Activated CD4-positive, alpha-beta T cell treated with anti-CD3 and anti-CD28 coated beads for 4 hours (primary cell): ENCODE measurements around the gene RAB41.
"Not testable (repeated sequence)": the region's sequence is repeated elsewhere in the genome, so short reads cannot be mapped to it uniquely, and the experiment has no call there.

Experiments
- DNase-seq, 2 donors: peaks; one replicate each; pipeline ENCODE4 v3.0.0-alpha.2; 2020

The RAB41 gene

DNA sequence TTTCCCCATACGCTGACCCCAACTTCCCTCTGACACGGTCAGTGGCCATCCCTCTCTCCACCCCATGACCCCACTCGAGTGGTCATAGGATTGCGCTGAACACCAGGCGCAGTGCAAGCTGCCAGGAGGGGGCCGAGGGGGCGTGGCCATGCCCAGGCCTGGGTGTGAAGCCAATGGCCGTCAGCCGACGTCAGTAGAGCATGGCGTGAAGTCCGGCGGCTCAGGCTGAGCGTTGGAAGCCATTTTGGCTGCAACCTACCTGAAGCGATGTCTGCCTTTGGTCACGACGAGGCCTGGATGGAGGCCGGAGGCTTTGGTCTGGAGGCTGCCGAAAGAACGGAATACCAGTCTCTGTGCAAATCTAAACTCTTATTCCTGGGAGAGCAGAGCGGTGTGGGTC, at the start of gene RAB41:
Gene RAB41, plus strand, starts transcription at position 222 of the 400 bp plus-strand sequence. Its CDS starts 46 bp downstream, at position 268.
- DNase-seq, result no peak

- no peak for DNase-seq
Measured at GRCh38 chrX:70234355-70234754, 47.6 kb upstream of the RAB41 start, which contains the start of gene AWAT1. Gene AWAT1 (plus strand): TSS chrX:70234655. CDS start chrX:70234696, 41 bp downstream.

DNA sequence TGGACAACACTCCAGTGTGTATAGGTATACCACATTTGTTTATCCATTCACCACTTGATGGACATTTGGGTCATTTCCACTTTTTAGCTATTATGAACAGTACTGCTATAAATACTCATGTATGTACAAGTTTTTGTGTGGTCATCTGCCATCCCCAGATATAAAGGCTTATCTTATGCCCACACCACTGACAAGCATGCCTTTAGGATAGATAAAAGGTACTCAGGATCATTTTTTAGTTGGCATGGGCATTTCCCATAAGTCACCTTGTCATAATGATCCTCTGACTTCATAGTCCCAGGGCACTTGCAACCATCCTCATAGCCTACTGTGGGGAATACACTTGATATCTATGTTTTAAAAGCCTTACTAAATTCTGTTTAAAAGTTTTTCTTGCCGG, 41.2 kb upstream of the RAB41 start:
- no peak for DNase-seq

GRCh38 chrX:70241501-70241900, 40.5 kb upstream of the RAB41 start:
- no peak for DNase-seq

DNA sequence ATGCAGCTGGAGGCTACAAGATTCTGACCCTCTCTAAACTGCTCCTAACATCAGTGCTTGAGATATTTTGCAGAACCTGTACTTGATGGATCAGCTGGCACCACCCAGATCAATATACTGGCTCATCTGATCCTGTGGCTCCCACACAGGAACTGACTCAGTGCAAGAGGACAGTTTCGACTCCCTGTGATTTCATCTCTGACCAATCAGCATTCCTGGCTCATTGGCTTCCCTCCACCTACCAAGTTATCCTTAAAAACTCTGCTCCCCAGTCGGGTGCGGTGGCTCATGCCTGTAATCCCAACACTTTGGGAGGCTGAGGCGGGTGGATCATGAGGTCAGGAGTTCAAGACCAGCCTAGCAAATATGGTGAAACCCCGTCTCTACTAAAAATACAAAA, 38.4 kb upstream of the RAB41 start:
- not testable (repeated sequence) for DNase-seq

- no peak for DNase-seq
Measured at GRCh38 chrX:70244881-70245280, 37.1 kb upstream of the RAB41 start.

DNA sequence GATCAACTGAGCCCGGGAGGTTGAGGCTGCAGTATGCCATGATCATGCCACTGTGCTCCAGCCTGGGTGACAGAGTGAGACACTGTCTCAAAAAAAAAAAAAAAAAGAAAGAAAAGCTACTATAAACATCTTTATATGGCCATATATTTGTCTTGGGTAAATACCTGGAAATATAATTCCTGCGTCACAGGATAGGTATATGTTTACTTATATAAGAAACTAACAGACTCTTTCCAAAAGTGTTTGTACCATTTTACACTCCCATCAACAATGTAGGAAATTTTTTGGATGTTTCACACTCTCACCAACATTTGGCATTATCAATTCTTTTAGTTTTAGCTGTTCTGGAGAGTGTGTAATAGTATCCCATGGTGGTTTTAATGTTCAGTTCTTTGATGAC, 34.7 kb upstream of the RAB41 start:
- DNase-seq, result no peak

DNA sequence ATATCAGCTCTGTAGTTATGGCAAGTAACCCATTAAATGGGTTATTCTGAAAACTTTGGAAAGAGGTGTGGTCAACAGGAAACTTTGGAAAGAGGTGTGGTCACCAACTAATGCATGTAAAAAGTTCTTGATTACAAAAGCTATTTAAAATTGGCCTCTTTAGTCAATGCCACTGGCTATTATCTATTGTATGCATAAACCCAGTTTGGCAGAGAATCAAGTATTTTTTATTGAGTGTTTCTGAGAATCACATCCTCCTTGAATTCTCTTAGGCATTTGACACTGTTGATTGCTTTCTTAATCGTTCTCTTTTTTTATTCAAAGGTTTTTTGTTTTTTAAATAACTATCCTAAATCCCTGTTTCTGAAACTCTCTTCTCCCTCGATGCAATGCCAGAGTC, 29.5 kb upstream of the RAB41 start:
- DNase-seq, result no peak

DNA sequence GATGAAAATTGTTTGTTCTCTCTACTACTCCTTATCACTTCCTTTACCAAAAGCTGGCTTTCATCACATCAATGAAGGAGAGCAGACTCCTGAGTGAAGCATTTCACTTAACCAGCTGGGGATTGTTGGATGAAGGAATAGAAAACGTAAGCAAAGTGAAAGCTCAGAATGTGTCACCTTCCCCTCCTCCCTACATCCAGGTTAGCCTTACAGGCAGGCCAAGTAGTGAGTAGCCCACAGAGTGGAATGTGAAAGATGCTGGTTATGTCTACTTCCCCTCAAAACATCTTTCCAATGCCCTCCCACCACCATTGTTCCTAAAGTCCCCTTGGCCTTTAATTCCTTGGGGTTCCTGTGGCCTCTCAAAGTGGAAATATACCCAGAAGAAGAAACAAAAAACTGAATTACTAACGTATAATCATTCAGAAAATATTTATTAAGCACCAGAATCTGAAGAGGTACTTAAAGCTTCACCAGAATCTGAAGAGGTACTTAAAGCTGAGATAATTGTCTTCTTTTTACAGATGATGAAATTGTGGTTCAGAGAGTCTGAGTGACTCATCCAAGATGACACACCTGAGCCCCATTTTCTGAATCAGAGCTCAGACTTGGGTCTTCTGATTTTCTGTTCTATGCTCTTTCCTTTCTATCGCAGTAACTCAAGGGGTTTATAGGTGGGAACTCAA, 28.5 kb upstream of the RAB41 start:
- DNase-seq, result no peak

GRCh38 chrX:70254063-70254400, 27.9 kb upstream of the RAB41 start:
- no peak for DNase-seq

- no peak for DNase-seq
Measured at GRCh38 chrX:70254909-70255308, 27.1 kb upstream of the RAB41 start.

- no peak for DNase-seq
Measured at GRCh38 chrX:70255452-70255851, 26.5 kb upstream of the RAB41 start.

DNA sequence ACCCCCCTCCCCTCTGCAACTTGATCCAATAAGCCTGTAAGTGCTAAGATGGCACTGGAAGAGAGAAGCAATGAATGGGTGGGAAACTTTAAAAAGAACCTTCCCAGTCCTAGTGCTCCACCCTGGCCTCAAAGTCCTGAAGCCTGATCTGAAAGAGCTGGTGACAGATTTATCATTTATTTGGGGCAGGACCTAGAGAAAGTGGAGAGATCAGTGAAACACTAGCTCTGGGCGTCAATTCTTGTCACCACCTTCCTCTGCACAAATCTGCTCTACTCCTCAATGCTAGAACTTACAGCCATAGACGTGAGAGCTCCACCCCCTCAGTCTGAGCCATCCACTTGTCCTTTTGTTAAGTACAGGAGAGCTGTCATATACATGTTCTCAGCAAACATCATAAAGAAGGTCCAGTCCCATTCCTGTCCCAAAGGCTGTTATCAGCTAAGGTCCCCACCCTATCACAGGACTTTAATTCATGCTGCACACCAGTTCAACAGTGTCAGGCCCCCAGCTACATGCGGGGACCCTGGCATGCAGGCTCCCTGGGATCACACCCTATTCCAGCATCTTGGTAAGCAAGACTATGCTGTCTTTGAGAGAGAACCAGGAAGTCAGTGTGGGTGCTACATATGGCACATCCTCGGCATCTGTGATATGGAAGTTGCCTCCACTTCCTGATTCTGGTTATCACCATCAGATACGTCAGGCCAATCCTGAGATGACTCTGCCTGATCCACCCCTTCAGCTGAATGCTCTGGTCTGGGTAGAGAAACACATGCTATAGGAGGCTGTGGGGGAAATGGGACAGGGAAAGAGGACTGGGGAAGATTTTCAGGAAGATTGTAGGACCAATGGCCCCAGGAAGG, 24.3 kb upstream of the RAB41 start:
- DNase-seq, result no peak

DNA sequence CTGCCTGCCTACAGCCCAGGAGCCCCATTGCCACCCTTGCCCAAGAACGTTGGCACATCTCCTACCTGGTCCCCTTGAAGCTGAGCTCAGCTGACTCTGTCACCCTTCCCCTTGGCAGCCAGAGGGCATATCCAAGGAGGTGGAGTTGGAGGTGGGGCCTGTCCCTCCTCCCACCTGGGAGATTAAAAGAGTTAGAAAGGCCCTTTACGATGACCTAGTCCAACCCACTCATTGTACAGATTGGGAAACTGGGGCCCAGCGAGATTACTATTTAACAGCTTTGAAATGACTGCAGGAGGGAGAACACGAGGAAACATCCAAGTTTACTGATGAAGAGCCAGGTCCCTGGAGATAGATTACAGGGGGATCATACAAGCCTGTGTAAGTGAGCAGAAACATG, 21.9 kb upstream of the RAB41 start, which contains the start of gene P2RY4:
Gene P2RY4, minus strand, starts transcription at position 101 of the 400 bp plus-strand sequence. CDS start 580 bp downstream, outside the sequence.
- no peak for DNase-seq

DNA sequence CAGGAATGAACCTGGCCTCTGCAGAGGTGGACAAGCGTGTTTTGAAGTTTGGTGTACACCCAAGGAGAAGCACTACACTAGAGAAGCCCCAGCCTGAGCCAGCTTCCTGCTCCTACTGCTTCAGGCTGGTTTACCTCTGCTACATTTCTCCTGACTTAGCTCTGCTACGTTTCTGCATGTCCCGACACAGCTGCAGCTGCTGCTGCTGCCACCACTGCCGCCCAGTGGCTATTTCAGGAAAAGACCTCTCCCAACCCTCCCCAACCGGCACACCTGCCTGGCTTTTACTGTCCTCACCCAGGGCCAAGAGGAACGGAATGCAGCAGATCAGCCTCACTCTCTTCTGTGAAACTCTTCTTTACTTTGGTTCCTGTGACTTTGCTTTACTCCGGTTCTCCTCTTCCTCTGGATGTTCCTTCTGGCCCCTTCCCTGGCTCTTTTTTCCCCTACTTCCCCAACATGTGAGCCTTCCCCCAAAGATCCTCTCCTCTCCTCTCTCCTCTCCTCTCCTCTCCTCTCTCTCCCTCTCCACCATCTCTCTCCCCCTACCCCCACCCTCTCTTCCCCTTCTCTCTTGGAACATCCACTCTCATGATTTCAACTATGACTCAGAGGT, 18.9 kb upstream of the RAB41 start:
- DNase-seq, result no peak

- DNase-seq, result no peak
Measured at GRCh38 chrX:70264784-70265183, 17.2 kb upstream of the RAB41 start.

DNA sequence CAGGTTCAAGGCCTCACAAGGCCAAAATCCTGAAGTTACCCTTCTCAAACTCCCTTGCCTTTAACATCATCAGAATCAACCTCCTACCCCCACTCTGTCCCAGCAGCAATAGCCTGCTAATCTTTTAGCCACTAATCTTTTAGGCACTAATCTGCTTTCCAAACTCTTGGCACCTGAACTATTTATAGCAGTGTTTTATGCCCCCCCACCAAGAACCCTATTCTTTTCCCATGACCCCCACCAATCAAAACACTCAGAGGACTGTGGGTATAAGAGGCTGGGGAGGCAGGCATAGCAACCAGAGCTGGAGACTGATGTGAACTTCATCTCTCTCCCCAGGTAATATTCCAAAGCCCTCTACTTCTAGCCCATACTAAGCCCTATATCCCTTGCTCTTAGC, 13.9 kb upstream of the RAB41 start, which contains the start of gene ARR3:
Gene ARR3, plus strand, starts transcription at position 301 of the 400 bp plus-strand sequence. CDS start 1,052 bp downstream, outside the sequence.
- no peak for DNase-seq

GRCh38 chrX:70274029-70274428, 7.9 kb upstream of the RAB41 start:
- not testable (repeated sequence) for DNase-seq

GRCh38 chrX:70279081-70279480, 2.9 kb upstream of the RAB41 start:
- no peak for DNase-seq

DNA sequence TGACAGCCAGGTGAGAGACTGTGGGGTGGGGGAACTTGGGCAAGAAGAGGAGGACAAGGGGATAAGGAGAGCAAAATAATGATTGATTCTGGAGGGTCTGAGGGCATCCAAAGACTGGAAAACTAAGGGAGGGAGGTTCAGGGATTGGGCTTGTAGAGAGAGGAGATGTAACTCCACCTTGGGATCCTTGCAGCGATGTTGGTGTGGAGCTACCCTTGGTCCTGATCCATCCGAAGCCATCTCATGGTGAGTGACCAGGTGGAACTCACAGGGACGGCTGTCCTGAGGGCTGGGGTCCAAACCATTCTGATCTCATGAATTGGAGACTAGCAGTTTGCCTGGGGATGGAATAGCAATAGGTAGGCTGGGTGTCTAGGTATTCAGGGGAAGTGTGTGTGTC, 1.4 kb upstream of the RAB41 start:
- DNase-seq, result no peak

GRCh38 chrX:70289168-70289792, 7.3 kb downstream of the RAB41 start:
- DNase-seq, result no peak

DNA sequence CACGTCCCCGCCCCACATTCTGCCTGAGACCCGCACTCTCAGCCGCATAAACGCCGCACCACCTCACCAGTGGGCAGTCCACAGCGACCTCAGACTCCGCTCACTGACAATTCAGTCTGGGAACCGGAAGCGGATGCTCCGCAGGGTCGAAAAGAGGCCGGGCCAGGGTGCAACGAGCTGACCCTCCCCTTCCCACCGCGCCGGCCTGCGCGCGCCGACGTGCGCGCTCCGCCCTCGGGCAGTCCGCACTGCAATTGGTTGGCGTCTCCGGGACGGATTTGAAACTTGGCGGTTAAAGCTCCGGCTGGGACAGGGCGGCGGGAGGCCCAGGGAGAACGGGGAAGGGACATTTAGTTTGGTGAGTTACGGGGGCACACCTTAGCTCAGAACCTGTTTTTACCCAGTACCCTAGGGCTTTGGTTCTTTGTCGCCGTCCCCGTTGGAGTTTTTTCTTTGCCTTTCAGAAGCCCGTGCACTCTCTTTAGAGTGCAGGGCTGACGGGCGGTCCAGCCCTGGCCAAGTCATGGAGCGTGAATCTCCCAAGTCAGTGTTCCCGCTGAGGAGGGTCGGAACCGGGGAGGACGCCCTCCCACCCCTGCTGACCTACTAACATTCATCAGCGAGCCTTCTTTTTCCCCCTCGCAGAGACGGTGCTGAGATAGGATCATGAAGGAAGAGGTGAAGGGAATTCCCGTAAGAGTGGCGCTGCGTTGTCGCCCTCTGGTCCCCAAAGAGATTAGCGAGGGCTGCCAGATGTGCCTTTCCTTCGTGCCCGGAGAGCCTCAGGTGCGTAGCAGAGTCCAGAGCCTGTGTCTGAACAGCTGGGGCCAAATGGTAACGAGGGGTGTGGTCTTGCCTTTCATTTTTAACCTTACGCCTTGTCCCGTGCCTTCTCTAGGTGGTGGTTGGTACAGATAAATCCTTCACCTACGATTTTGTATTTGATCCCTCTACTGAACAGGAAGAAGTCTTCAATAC, 8.1 kb downstream of the RAB41 start, which contains the start of the genes KIF4A and PDZD11:
Gene KIF4A, plus strand, starts transcription at position 312 of the 978 bp plus-strand sequence. Its CDS starts 355 bp downstream, at position 667.
Gene PDZD11, minus strand, starts transcription at position 135 of the 978 bp plus-strand sequence. CDS start 586 bp downstream, outside the sequence.
- DNase-seq, result peak; percentile 52 to 57
